Body of pancreas (tissue), 4 donors: ENCODE results near the gene TAS2R38.

ENCODE experiments used
- POLR2A ChIP-seq, 3 donors: fragments of 450-650 bp; IDR thresholded peaks; one replicate each; pipeline ENCODE4 v1.6.1; 2016; ENCODE audit warnings: antibody characterized with exemption in 3 of 3, mild to moderate bottlenecking in 2 of 3
- TF ChIP-seq, protein P1 (sequence below), 7 experiments: fragments of 450-650 bp in 4 of 7; fragments of 200-600 bp in 3 of 7; sonication (generic) in 3 of 7; IDR thresholded peaks; one replicate each; pipeline ENCODE4 v1.5.1; 2016 to 2019; ENCODE audit warnings: antibody characterized with exemption in 7 of 7

DNA sequence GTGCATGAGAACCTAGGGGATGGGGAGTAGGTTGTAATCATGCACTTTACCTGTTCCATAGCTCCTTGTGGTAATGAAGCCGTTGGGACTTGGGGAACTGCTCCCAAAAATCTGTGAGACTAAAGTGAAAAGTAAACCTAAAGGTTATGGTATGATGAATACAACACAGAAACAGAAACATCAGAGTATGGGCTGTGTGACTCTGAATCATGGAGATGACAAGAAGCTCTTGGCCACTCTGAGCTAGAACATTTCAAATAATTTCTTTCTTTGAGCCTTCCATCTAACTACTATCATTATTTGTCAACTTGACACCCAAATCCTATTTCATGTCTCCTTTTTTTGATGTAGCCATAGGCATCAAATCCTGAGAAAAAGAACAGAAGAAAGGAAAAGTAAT is 29.7 kb downstream of the TAS2R38 start:
- TF ChIP-seq, protein P1, sequence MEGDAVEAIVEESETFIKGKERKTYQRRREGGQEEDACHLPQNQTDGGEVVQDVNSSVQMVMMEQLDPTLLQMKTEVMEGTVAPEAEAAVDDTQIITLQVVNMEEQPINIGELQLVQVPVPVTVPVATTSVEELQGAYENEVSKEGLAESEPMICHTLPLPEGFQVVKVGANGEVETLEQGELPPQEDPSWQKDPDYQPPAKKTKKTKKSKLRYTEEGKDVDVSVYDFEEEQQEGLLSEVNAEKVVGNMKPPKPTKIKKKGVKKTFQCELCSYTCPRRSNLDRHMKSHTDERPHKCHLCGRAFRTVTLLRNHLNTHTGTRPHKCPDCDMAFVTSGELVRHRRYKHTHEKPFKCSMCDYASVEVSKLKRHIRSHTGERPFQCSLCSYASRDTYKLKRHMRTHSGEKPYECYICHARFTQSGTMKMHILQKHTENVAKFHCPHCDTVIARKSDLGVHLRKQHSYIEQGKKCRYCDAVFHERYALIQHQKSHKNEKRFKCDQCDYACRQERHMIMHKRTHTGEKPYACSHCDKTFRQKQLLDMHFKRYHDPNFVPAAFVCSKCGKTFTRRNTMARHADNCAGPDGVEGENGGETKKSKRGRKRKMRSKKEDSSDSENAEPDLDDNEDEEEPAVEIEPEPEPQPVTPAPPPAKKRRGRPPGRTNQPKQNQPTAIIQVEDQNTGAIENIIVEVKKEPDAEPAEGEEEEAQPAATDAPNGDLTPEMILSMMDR (IDR thresholded peaks at IDR 0.05): no peak
- no peak for TF ChIP-seq POLR2A (IDR thresholded peaks at IDR 0.05)
